Measurements from ENCODE around the gene IGFBP5.

The IGFBP5 gene

GRCh38 chr2:216636551-216637450 is 58.5 kb downstream of the IGFBP5 start:
- no peak for DNase-seq

- DNase-seq = no peak
Observed at GRCh38 chr2:216635701-216636550, 59.4 kb downstream of the IGFBP5 start.

GRCh38 chr2:216635171-216635570 is 60.2 kb downstream of the IGFBP5 start:
- no peak for DNase-seq

- DNase-seq = no peak
Observed at GRCh38 chr2:216634370-216635148, 60.8 kb downstream of the IGFBP5 start.

GRCh38 chr2:216633616-216634369 is 61.6 kb downstream of the IGFBP5 start:
- DNase-seq = peak; percentile 69

GRCh38 chr2:216632952-216633615 is 62.3 kb downstream of the IGFBP5 start, which contains the start of gene IGFBP2:
Gene IGFBP2, plus strand, starts transcription at chr2:216633420. Its CDS starts 104 bp downstream, at chr2:216633524.
- DNase-seq = peak; percentile 68

GRCh38 chr2:216632346-216632951 is 62.9 kb downstream of the IGFBP5 start:
- no peak for DNase-seq

GRCh38 chr2:216629784-216630183 is 65.6 kb downstream of the IGFBP5 start:
- DNase-seq = no peak

GRCh38 chr2:216626875-216627245 is 68.5 kb downstream of the IGFBP5 start:
- no peak for DNase-seq

- no peak for DNase-seq
Observed at GRCh38 chr2:216626168-216626874, 69.0 kb downstream of the IGFBP5 start.

- DNase-seq = no peak
Observed at GRCh38 chr2:216624251-216624650, 71.1 kb downstream of the IGFBP5 start.

GRCh38 chr2:216622526-216622925 is 72.8 kb downstream of the IGFBP5 start:
- DNase-seq = no peak
